Measurements from ENCODE around the gene KLHL29. TPM values are rescaled to one million over a fixed set of nuclear protein-coding genes. Genes with fewer than 3 reads are reported as not detected.

The KLHL29 gene
- total RNA-seq, 1 experiment from 2014 or later, result 3.4 TPM

- Histone ChIP-seq H3K9me3 (ENCODE audit: insufficient read depth, low read depth) (no peaks in the 10 kb centered on the region), H3F3A (ENCODE audit: insufficient read depth, low read depth) (no peaks in the 10 kb centered on the region), H3K9me2 (ENCODE audit: insufficient read depth) (no peaks in the 10 kb centered on the region), H3K4me2 (no peak overlapping the region), H4K20me1 (ENCODE audit: insufficient read depth) (no peaks in the 10 kb centered on the region; the same call in 1 of the 2 replicates), H2AFZ (no peak overlapping the region), H3K79me2 (ENCODE audit: low read depth) (no peaks in the 10 kb centered on the region), H3K36me3 (ENCODE audit: low read depth) (no peaks in the 10 kb centered on the region), H3K4me1 (replicated peaks; ENCODE audit: insufficient read depth) (no peaks in the 10 kb centered on the region), H3K27me3 (ENCODE audit: insufficient read depth, low read depth) (no peaks in the 10 kb centered on the region), H3K27ac (no peak overlapping the region), H3K4me3 (no peak overlapping the region)
- no peak for DNase-seq
- ChIA-PET POLR2A (ENCODE audit: unreplicated experiment) (no interaction called here), CTCF (no interaction called here)
- no TSS peak for BruUV-seq (replicated peaks)
- TF ChIP-seq EZH2 (IDR thresholded peaks at IDR 0.05; ENCODE audit: low read depth) (no peak), CTCF (conservative IDR thresholded peaks at IDR 0.05) (no peak)
- intact Hi-C loops (cut with micrococcal nuclease; ENCODE audit: unreplicated experiment), result no loop called here
Observed at GRCh38 chr2:23617167-23617810, 232.3 kb downstream of the KLHL29 start.

GRCh38 chr2:23617811-23618215, 232.8 kb downstream of the KLHL29 start:
- no peaks in the 10 kb centered on the region; the same call in 1 of the 2 replicates for H4K20me1 ChIP-seq (ENCODE audit: insufficient read depth)
- no peaks in the 10 kb centered on the region for H3F3A ChIP-seq (ENCODE audit: insufficient read depth, low read depth)
- H3K4me1 ChIP-seq (replicated peaks; ENCODE audit: insufficient read depth), result no peaks in the 10 kb centered on the region
- no peak overlapping the region for H3K27ac ChIP-seq
- H3K27me3 ChIP-seq (ENCODE audit: insufficient read depth, low read depth), result no peaks in the 10 kb centered on the region
- no peak for DNase-seq
- ChIA-PET CTCF (no interaction called here), POLR2A (ENCODE audit: unreplicated experiment) (no interaction called here)
- no peak overlapping the region for H3K4me2 ChIP-seq
- no peak overlapping the region for H2AFZ ChIP-seq
- H3K79me2 ChIP-seq (ENCODE audit: low read depth), result no peaks in the 10 kb centered on the region
- TF ChIP-seq EZH2 (IDR thresholded peaks at IDR 0.05; ENCODE audit: low read depth), result no peak
- no peak for TF ChIP-seq CTCF (conservative IDR thresholded peaks at IDR 0.05)
- H3K9me2 ChIP-seq (ENCODE audit: insufficient read depth), result no peaks in the 10 kb centered on the region
- H3K4me3 ChIP-seq, result no peak overlapping the region
- BruUV-seq (replicated peaks), result no TSS peak
- no peaks in the 10 kb centered on the region for H3K36me3 ChIP-seq (ENCODE audit: low read depth)
- no peaks in the 10 kb centered on the region for H3K9me3 ChIP-seq (ENCODE audit: insufficient read depth, low read depth)
- intact Hi-C loops (cut with micrococcal nuclease; ENCODE audit: unreplicated experiment), result no loop called here

- intact Hi-C loops (cut with micrococcal nuclease; ENCODE audit: unreplicated experiment), result no loop called here
- H3K27me3 ChIP-seq (ENCODE audit: insufficient read depth, low read depth), result no peaks in the 10 kb centered on the region
- H3K9me3 ChIP-seq (ENCODE audit: insufficient read depth, low read depth), result no peaks in the 10 kb centered on the region
- H3K27ac ChIP-seq, result no peak overlapping the region
- H3K4me2 ChIP-seq, result no peak overlapping the region
- H3K4me3 ChIP-seq, result no peak overlapping the region
- DNase-seq, result no peak
- H4K20me1 ChIP-seq (ENCODE audit: insufficient read depth), result no peaks in the 10 kb centered on the region; the same call in 1 of the 2 replicates
- no peaks in the 10 kb centered on the region for H3K9me2 ChIP-seq (ENCODE audit: insufficient read depth)
- CTCF ChIA-PET, result no interaction called here
- H2AFZ ChIP-seq, result no peak overlapping the region
- BruUV-seq (replicated peaks), result no TSS peak
- no peaks in the 10 kb centered on the region for H3K36me3 ChIP-seq (ENCODE audit: low read depth)
- H3K4me1 ChIP-seq (replicated peaks; ENCODE audit: insufficient read depth), result no peaks in the 10 kb centered on the region
- POLR2A ChIA-PET (ENCODE audit: unreplicated experiment), result no interaction called here
- TF ChIP-seq EZH2 (IDR thresholded peaks at IDR 0.05; ENCODE audit: low read depth) (no peak), CTCF (conservative IDR thresholded peaks at IDR 0.05) (no peak)
- H3K79me2 ChIP-seq (ENCODE audit: low read depth), result no peaks in the 10 kb centered on the region
- H3F3A ChIP-seq (ENCODE audit: insufficient read depth, low read depth), result no peaks in the 10 kb centered on the region
Observed at GRCh38 chr2:23618265-23618664, 233.3 kb downstream of the KLHL29 start.
